GM19468 (cell line): ENCODE results near the gene RIMBP2.

Experiments
- ATAC-seq: cut with Tn5 transposase; IDR thresholded peaks from one replicate; pipeline ENCODE4 v1.9.1; 2021; ENCODE audit warnings: mild to moderate bottlenecking, moderate library complexity, moderate number of reproducible peaks; ENCODE audit not compliant: unreplicated experiment; ENCODE audit errors: extremely low read depth

RIMBP2 gene

DNA sequence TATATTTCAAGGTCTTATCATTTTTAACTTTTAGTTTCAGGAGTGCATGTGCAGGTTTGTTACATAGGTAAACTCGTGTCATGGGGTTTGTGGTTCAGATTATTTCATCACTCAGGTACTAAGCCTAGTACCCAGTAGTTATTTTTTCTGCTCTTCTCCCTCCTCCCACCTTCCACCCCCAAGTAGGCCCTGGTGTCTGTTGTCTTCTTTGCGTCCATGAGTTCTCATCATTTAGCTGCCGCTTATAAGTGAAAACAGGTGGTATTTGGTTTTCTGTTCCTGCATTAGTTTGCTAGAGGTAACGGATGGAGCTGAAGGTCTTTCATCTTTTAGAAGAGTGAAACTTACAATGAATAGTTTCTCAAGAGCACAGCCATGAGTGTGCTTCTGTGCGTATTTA, 354.0 kb downstream of the RIMBP2 start:
- ATAC-seq = no peak

GRCh38 chr12:130357729-130358330, 358.3 kb downstream of the RIMBP2 start:
- no peak for ATAC-seq

- no peak for ATAC-seq
Observed at GRCh38 chr12:130357241-130357640, 358.9 kb downstream of the RIMBP2 start.

GRCh38 chr12:130356222-130356621, 359.9 kb downstream of the RIMBP2 start:
- ATAC-seq = no peak

- no peak for ATAC-seq
Observed at GRCh38 chr12:130354407-130354806, 361.7 kb downstream of the RIMBP2 start.

GRCh38 chr12:130353081-130353480, 363.0 kb downstream of the RIMBP2 start:
- ATAC-seq = no peak

DNA sequence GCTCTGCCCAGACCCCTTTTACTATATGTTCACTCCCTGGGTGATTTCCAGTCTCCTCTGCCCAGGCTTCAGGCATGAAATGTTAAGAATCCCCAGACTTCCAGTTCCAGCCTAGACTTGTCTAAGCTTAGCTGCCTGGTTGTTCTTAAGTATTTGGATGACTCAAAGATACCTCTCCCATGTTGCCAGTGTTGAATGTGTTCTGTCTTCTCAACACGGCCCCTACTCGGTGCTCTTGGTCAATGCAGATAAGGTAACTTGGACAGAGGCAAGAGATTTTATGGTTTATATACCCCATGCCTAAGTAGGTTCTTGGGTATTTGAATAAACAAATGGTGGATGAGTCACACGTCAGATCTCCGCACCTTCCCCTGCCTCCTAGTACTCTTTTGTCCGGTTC, 364.8 kb downstream of the RIMBP2 start:
- no peak for ATAC-seq

GRCh38 chr12:130350715-130351114, 365.4 kb downstream of the RIMBP2 start:
- ATAC-seq = no peak

DNA sequence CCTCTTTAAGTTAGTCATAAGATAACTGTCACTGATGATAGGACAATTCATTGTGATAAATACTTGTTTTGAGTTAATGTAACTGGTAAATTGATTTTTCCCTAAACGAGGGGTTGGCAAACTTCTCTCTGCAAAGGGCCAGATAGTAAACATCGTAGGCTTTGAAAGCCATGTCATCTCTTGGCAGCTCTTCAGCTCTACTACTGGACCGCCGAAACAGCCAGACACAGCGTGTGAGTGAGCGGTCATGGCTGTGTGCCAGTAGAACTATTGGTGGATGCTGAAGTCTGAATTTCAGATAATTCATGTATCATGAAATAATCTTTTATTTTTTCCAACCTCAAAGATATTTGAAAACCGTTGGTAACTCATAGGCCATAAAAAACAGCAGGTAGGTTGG, 368.5 kb downstream of the RIMBP2 start:
- ATAC-seq = no peak
